GM23248 (cell line): ENCODE results near the gene SYS1.

ENCODE experiments used
- EZH2 ChIP-seq: fragments of 200-600 bp; sonication (generic); IDR thresholded peaks from 2 replicates; pipeline ENCODE4 v1.6.1; 2018; ENCODE audit warnings: antibody characterized with exemption, mild to moderate bottlenecking; ENCODE audit not compliant: insufficient read depth, poor library complexity, severe bottlenecking
- EZH2phosphoT487 ChIP-seq: fragments of 200-600 bp; sonication (generic); IDR thresholded peaks from 2 replicates; pipeline ENCODE4 v1.6.1; 2018; ENCODE audit warnings: antibody characterized with exemption, moderate library complexity, mild to moderate bottlenecking, low read depth; ENCODE audit not compliant: insufficient read depth

- TF ChIP-seq EZH2 (no peak), EZH2phosphoT487 (no peak)
Observed at GRCh38 chr20:45346851-45347250, 16.1 kb upstream of the SYS1 start.
